GM18511 (cell line): ENCODE measurements around the gene ARF6.
A peak's percentile ranks its signal among the peaks of the same experiment; 100 is the strongest.
"Not testable (repeated sequence)": the region's sequence is repeated elsewhere in the genome, so short reads cannot be mapped to it uniquely, and the experiment has no call there.

Experiments
- ATAC-seq: cut with Tn5 transposase; IDR thresholded peaks from one replicate; pipeline ENCODE4 v1.9.1; 2021; ENCODE audit warnings: mild to moderate bottlenecking, moderate library complexity; ENCODE audit not compliant: unreplicated experiment

ARF6 gene

GRCh38 chr14:49875640-49876198 lies 17.2 kb upstream of the ARF6 start:
- no peak for ATAC-seq

GRCh38 chr14:49876563-49877127 lies 16.2 kb upstream of the ARF6 start:
- no peak for ATAC-seq

- peak; percentile 78 for ATAC-seq
Measured at GRCh38 chr14:49879646-49880204, 13.2 kb upstream of the ARF6 start.

- ATAC-seq = no peak
Measured at GRCh38 chr14:49880267-49881064, 12.4 kb upstream of the ARF6 start.

GRCh38 chr14:49881350-49882001 lies 11.4 kb upstream of the ARF6 start:
- ATAC-seq = no peak

- ATAC-seq = no peak
Measured at GRCh38 chr14:49882826-49883694, 9.8 kb upstream of the ARF6 start.

GRCh38 chr14:49886523-49886922 lies 6.4 kb upstream of the ARF6 start:
- no peak for ATAC-seq

- ATAC-seq = no peak
Measured at GRCh38 chr14:49888293-49888692, 4.6 kb upstream of the ARF6 start.

GRCh38 chr14:49892301-49892635 lies 614 bp upstream of the ARF6 start:
- ATAC-seq = peak; percentile 50

GRCh38 chr14:49893309-49894213 lies 679 bp downstream of the ARF6 start:
- ATAC-seq = peak; percentile 53

- ATAC-seq = not testable (repeated sequence)
Measured at GRCh38 chr14:49894214-49895107, 1.6 kb downstream of the ARF6 start.

GRCh38 chr14:49895480-49895879 lies 2.6 kb downstream of the ARF6 start:
- ATAC-seq = no peak

GRCh38 chr14:49896272-49896671 lies 3.4 kb downstream of the ARF6 start:
- not testable (repeated sequence) for ATAC-seq

GRCh38 chr14:49896966-49897365 lies 4.1 kb downstream of the ARF6 start:
- ATAC-seq = no peak

- ATAC-seq = no peak
Measured at GRCh38 chr14:49897414-49897813, 4.5 kb downstream of the ARF6 start.

GRCh38 chr14:49897965-49898364 lies 5.1 kb downstream of the ARF6 start:
- no peak for ATAC-seq

GRCh38 chr14:49898485-49898884 lies 5.6 kb downstream of the ARF6 start:
- ATAC-seq = no peak

- ATAC-seq = no peak
Measured at GRCh38 chr14:49900973-49901372, 8.1 kb downstream of the ARF6 start.
